Transverse colon (tissue), 4 donors: ENCODE results near the gene PPP5C. TPM values are rescaled to one million over a fixed set of nuclear protein-coding genes. Genes with fewer than 3 reads are reported as not detected.

Experiments
- DNase-seq: peaks from one replicate; pipeline ENCODE4 v3.0.0-alpha.2; 2019
- H3K27ac ChIP-seq, 4 donors: fragments of 200-600 bp; sonication (generic); 2 replicates each; pipeline ENCODE4 v1.5.1; 2016 to 2018; ENCODE audit warnings: inconsistent platforms in 4 of 4
- H3K27me3 ChIP-seq: fragments of 200-600 bp; sonication (generic); 2 replicates; pipeline ENCODE4 v1.5.1; 2017; ENCODE audit warnings: inconsistent platforms
- H3K36me3 ChIP-seq, 4 donors: fragments of 200-600 bp; sonication (generic); 2 replicates each; pipeline ENCODE4 v1.5.1; 2017 to 2019; ENCODE audit warnings: inconsistent platforms in 4 of 4
- H3K4me1 ChIP-seq, 4 donors: fragments of 200-600 bp; sonication (generic); 2 replicates each; pipeline ENCODE4 v1.5.1; 2017 to 2020; ENCODE audit warnings: inconsistent platforms in 4 of 4
- H3K4me3 ChIP-seq, 4 donors: fragments of 200-600 bp; sonication (generic); 1 replicate in 1 of 4; 2 replicates in 3 of 4; pipeline versions ENCODE4 v1.5.1 to v1.6.1; 2017 to 2019; ENCODE audit warnings: inconsistent platforms in 4 of 4
- H3K9me3 ChIP-seq, 2 donors: fragments of 200-600 bp; sonication (generic); 2 replicates each; pipeline ENCODE4 v1.5.1; 2017 to 2019; ENCODE audit warnings: inconsistent platforms in 2 of 2
- CTCF ChIP-seq, 5 experiments: fragments of 200-600 bp in 3 of 5; fragments of 450-650 bp in 2 of 5; sonication (generic) in 3 of 5; IDR thresholded peaks; 1 replicate in 2 of 5; 2 replicates in 3 of 5; pipeline ENCODE4 v1.5.1; 2016 to 2017; ENCODE audit warnings: antibody characterized with exemption in 5 of 5, inconsistent platforms in 3 of 5, mild to moderate bottlenecking in 2 of 5, moderate library complexity in 1 of 5
- EP300 ChIP-seq: sonication (generic); formaldehyde crosslinking; IDR thresholded peaks from one replicate; pipeline ENCODE4 v1.6.1; 2017; ENCODE audit warnings: antibody characterized with exemption, low read depth
- POLR2A ChIP-seq: fragments of 450-650 bp; IDR thresholded peaks from one replicate; pipeline ENCODE4 v1.6.1; 2016; ENCODE audit warnings: antibody characterized with exemption, mild to moderate bottlenecking, moderate library complexity
- POLR2AphosphoS5 ChIP-seq, 3 donors: sonication (generic); formaldehyde crosslinking; IDR thresholded peaks; one replicate each; pipeline ENCODE4 v1.6.1; 2016; ENCODE audit warnings: antibody characterized with exemption in 3 of 3
- WGBS, 2 donors: methylation state at CpG; one replicate each; pipeline ENCODE4 v1.1.5; 2018; ENCODE audit warnings: low coverage in 1 of 2; 5-methylcytosine and 5-hydroxymethylcytosine counted together
- in situ Hi-C, 4 donors: fragments of 200-750 bp; cut with MboI; loops; one replicate each; pipeline versions ENCODE4 v1.15.0 to v1.15.1; 2017; ENCODE audit warnings: low sequenced_read_pairs in 3 of 4, low pct_ligation_motif_present in 1 of 4, low pct_unique_long_range_greater_than_20kb in 1 of 4
- intact Hi-C: fragments of 100-400 bp; cut with DNase I; formaldehyde crosslinking; loops from one replicate; pipeline ENCODE4 v1.15.1; 2023; ENCODE audit warnings: low total_unique reads
- total RNA-seq, 4 donors: library from RNA; depleted of rRNA; stranded (reverse); fragments of >200 nt; gene quantifications; one replicate each; pipeline ENCODE4 v1.1.0, GENCODE V29; 2016

The PPP5C gene
- total RNA-seq, 4 donors from 2014 or later, result 78.8 to 132 (median 96.8) TPM

GRCh38 chr19:46386151-46386550 lies 39.3 kb downstream of the PPP5C start:
- no peaks in the 10 kb centered on the region for H3K4me1 ChIP-seq
- no peak overlapping the region for H3K27ac ChIP-seq
- no peak overlapping the region for H3K4me3 ChIP-seq
- DNase-seq, result no peak
- TF ChIP-seq POLR2AphosphoS5 (IDR thresholded peaks at IDR 0.05) (no peak), EP300 (no peak), POLR2A (no peak), CTCF (IDR thresholded peaks at IDR 0.05) (no peak)
- no peaks in the 10 kb centered on the region for H3K27me3 ChIP-seq
- in situ Hi-C loops, result loop anchor here in 1 of 4 donors (10.0 kb wide), 1 partner anchor 101 kb away; no protein-coding TSS in a partner anchor
- peaks cover 0 to 58% (median 16%) of the 10 kb centered on the region in 4 donors for H3K36me3 ChIP-seq
- 96 to 100% methylated on average over 5 to 10 of the region's 10 CpGs for WGBS, 2 donors
- no peaks in the 10 kb centered on the region for H3K9me3 ChIP-seq
- intact Hi-C loops, result no loop called here

GRCh38 chr19:46386996-46387712 lies 40.3 kb downstream of the PPP5C start:
- Histone ChIP-seq H3K36me3 (peaks cover 0 to 48% (median 15%) of the 10 kb centered on the region in 4 donors), H3K27ac (no peak overlapping the region), H3K4me1 (no peaks in the 10 kb centered on the region), H3K9me3 (no peaks in the 10 kb centered on the region), H3K27me3 (no peaks in the 10 kb centered on the region), H3K4me3 (no peak overlapping the region)
- WGBS, 2 donors, result 94% methylated on average over 28 of the region's 30 CpGs; no CpG with 5 or more reads in 1 of the 2 donors
- in situ Hi-C loops (loop anchor here in 1 of 4 donors (10.0 kb wide), 1 partner anchor 102 kb away; no protein-coding TSS in a partner anchor), intact Hi-C loops (no loop called here)
- no peak for DNase-seq
- TF ChIP-seq POLR2A (no peak), CTCF (IDR thresholded peaks at IDR 0.05) (no peak), POLR2AphosphoS5 (IDR thresholded peaks at IDR 0.05) (no peak), EP300 (no peak)

GRCh38 chr19:46387713-46388130 lies 40.8 kb downstream of the PPP5C start:
- Histone ChIP-seq H3K27ac (no peak overlapping the region), H3K4me3 (no peak overlapping the region), H3K9me3 (no peaks in the 10 kb centered on the region), H3K27me3 (no peaks in the 10 kb centered on the region), H3K36me3 (peaks cover 0 to 45% (median 12%) of the 10 kb centered on the region in 4 donors), H3K4me1 (peaks cover 0 to 2% (median 0%) of the 10 kb centered on the region in 4 donors)
- in situ Hi-C loops, result loop anchor here in 1 of 4 donors (10.0 kb wide), 1 partner anchor 103 kb away; no protein-coding TSS in a partner anchor
- TF ChIP-seq CTCF (IDR thresholded peaks at IDR 0.05) (no peak), POLR2A (no peak), POLR2AphosphoS5 (IDR thresholded peaks at IDR 0.05) (no peak), EP300 (no peak)
- DNase-seq, result no peak
- WGBS, 2 donors, result 96% methylated on average over 10 of the region's 10 CpGs; no CpG with 5 or more reads in 1 of the 2 donors
- intact Hi-C loops, result no loop called here

GRCh38 chr19:46388311-46389095 lies 41.6 kb downstream of the PPP5C start:
- intact Hi-C loops, result no loop called here
- no peak overlapping the region for H3K4me3 ChIP-seq

More at GRCh38 chr19:46388311-46389095, 41.6 kb downstream of the PPP5C start:
- Histone ChIP-seq H3K9me3 (no peaks in the 10 kb centered on the region), H3K27me3 (no peaks in the 10 kb centered on the region), H3K27ac (no peak overlapping the region), H3K36me3 (peaks cover 0 to 45% (median 8%) of the 10 kb centered on the region in 4 donors), H3K4me1 (peaks cover 0 to 4% (median 0%) of the 10 kb centered on the region in 4 donors)
- no peak for DNase-seq
- TF ChIP-seq POLR2A, result no peak
- no peak for TF ChIP-seq POLR2AphosphoS5 (IDR thresholded peaks at IDR 0.05)
- no peak for TF ChIP-seq CTCF (IDR thresholded peaks at IDR 0.05)
- no peak for TF ChIP-seq EP300
- in situ Hi-C loops, result loop anchor here in 1 of 4 donors (10.0 kb wide), 1 partner anchor 104 kb away; no protein-coding TSS in a partner anchor
- 71 to 91% methylated on average over 4 to 22 of the region's 25 CpGs for WGBS, 2 donors
